Epithelial cell of alveolus of lung (primary cell): ENCODE measurements around the gene RELL2. TPM values are rescaled to one million over a fixed set of nuclear protein-coding genes. Genes with fewer than 3 reads are reported as not detected.

Source experiments
- total RNA-seq: library from RNA; depleted of rRNA; stranded (reverse); fragments of >200 nt; gene quantifications from 2 replicates; pipeline ENCODE4 v1.2.1, GENCODE V29; 2015

RELL2 gene
- 2.4 and 3.7 TPM in 2 replicates for total RNA-seq

GRCh38 chr5:141636413-141637122 is at the start of gene RELL2, which contains the start of gene HDAC3:
TSS of gene RELL2 (plus strand) at chr5:141636997. CDS start at chr5:141638226, 1,229 bp downstream.
TSS of gene HDAC3 (minus strand) at chr5:141636849. CDS start at chr5:141636790, 59 bp downstream.

GRCh38 chr5:141618804-141619554 is 17.8 kb upstream of the RELL2 start, which contains the start of gene DIAPH1:
TSS of gene DIAPH1 (minus strand) at chr5:141619000. CDS start at chr5:141618914, 86 bp downstream.

GRCh38 chr5:141650851-141651727 is 14.3 kb downstream of the RELL2 start, which contains the start of gene FCHSD1:
TSS of gene FCHSD1 (minus strand) at chr5:141651418. CDS start at chr5:141651368, 50 bp downstream.

GRCh38 chr5:141681695-141682641 is 45.2 kb downstream of the RELL2 start, which contains the start of gene ARAP3:
TSS of gene ARAP3 (minus strand) at chr5:141682230. CDS start at chr5:141680486, 1,744 bp downstream.

Other genes with a start within 250 kb of the RELL2 start
- gene PCDHGB4, start 249.3 kb upstream of the RELL2 start, total RNA-seq: 3.7 and 9.3 TPM in 2 replicates
- gene PCDHGA8, start 244.4 kb upstream of the RELL2 start, total RNA-seq: 0.65 and 1.2 TPM in 2 replicates
- 7.6 and 13.0 TPM in 2 replicates for gene PCDHGB5, start 239.1 kb upstream of the RELL2 start, total RNA-seq
- 1.4 and 7.8 TPM in 2 replicates for gene PCDHGA9, start 234.2 kb upstream of the RELL2 start, total RNA-seq
- gene PCDHGB6, start 229.0 kb upstream of the RELL2 start, total RNA-seq: 1.2 and 5.7 TPM in 2 replicates
- gene PCDHGA10, start 224.0 kb upstream of the RELL2 start, total RNA-seq: 3.4 and 11.8 TPM in 2 replicates
- 7.2 and 23.6 TPM in 2 replicates for gene PCDHGB7, start 219.3 kb upstream of the RELL2 start, total RNA-seq
- gene PCDHGA11, start 215.9 kb upstream of the RELL2 start, total RNA-seq: 5.9 and 13.7 TPM in 2 replicates
- gene PCDHGA12, start 206.5 kb upstream of the RELL2 start, total RNA-seq: 10.2 and 17.4 TPM in 2 replicates
- 51.5 and 161 TPM in 2 replicates for gene PCDHGC3, start 161.0 kb upstream of the RELL2 start, total RNA-seq
- 0.13 and 3.1 TPM in 2 replicates for gene PCDHGC4, start 152.0 kb upstream of the RELL2 start, total RNA-seq
- 0.78 and 1.1 TPM in 2 replicates for gene PCDHGC5, start 147.9 kb upstream of the RELL2 start, total RNA-seq
- gene DIAPH1, start 18.0 kb upstream of the RELL2 start, total RNA-seq: 25.1 and 49.1 TPM in 2 replicates
- gene HDAC3, start 148 bp upstream of the RELL2 start, total RNA-seq: 49.8 and 53.3 TPM in 2 replicates
- gene FCHSD1, start 14.4 kb downstream of the RELL2 start, total RNA-seq: 11.1 and 12.2 TPM in 2 replicates
- gene ARAP3, start 45.2 kb downstream of the RELL2 start, total RNA-seq: 8.0 and 16.4 TPM in 2 replicates
- gene PCDH1, start 241.4 kb downstream of the RELL2 start, total RNA-seq: 1.4 and 7.4 TPM in 2 replicates